Measurements from ENCODE around the gene TRABD2B. TPM values are rescaled to one million over a fixed set of nuclear protein-coding genes. Genes with fewer than 3 reads are reported as not detected.

Gene TRABD2B
- polyA plus RNA-seq, 1 of the 3 experiments (the other 2 are of a cell fraction) = 0.03 TPM

- TF ChIP-seq JUND (IDR thresholded peaks at IDR 0.05) (no peak), YY1 (IDR thresholded peaks at IDR 0.05; ENCODE audit: low read depth) (no peak), TEAD4 (IDR thresholded peaks at IDR 0.05; ENCODE audit: borderline replicate concordance, insufficient read depth) (no peak), NFIC (IDR thresholded peaks at IDR 0.05; ENCODE audit: borderline replicate concordance) (no peak)
Observed at GRCh38 chr1:47913225-47913823, 83.9 kb downstream of the TRABD2B start (continued).

- POLR2A ChIA-PET = no interaction called here
- TF ChIP-seq ZBTB33 (IDR thresholded peaks at IDR 0.05; ENCODE audit: borderline replicate concordance, low read depth) (no peak), MXI1 (IDR thresholded peaks at IDR 0.05; ENCODE audit: low read depth, low read length) (no peak), FOSL2 (IDR thresholded peaks at IDR 0.05; ENCODE audit: borderline replicate concordance, low read depth) (no peak), USF1 (IDR thresholded peaks at IDR 0.05; ENCODE audit: borderline replicate concordance, low read depth) (no peak), NRF1 (IDR thresholded peaks at IDR 0.05; ENCODE audit: low read depth, low read length) (no peak), IRF3 (IDR thresholded peaks at IDR 0.05; ENCODE audit: low read depth, low read length) (no peak), RFX5 (IDR thresholded peaks at IDR 0.05; ENCODE audit: low read length) (no peak), TCF12 (IDR thresholded peaks at IDR 0.05) (no peak), RXRA (IDR thresholded peaks at IDR 0.05; ENCODE audit: borderline replicate concordance, low read depth) (no peak), MAX (IDR thresholded peaks at IDR 0.05; ENCODE audit: low read depth) (no peak), EP300 (IDR thresholded peaks at IDR 0.05; ENCODE audit: borderline replicate concordance in 1 of 2, low read depth in 1 of 2, low read length in 1 of 2) (no peak), USF2 (IDR thresholded peaks at IDR 0.05; ENCODE audit: borderline replicate concordance, low read depth, low read length) (no peak), CTCF (IDR thresholded peaks at IDR 0.05) (no peak), MEF2A (IDR thresholded peaks at IDR 0.05; ENCODE audit: borderline replicate concordance, low read depth) (no peak), FOXM1 (IDR thresholded peaks at IDR 0.05; ENCODE audit: low read depth) (no peak), SIN3A (IDR thresholded peaks at IDR 0.05; ENCODE audit: borderline replicate concordance, low read depth, low read length) (no peak), SMC3 (IDR thresholded peaks at IDR 0.05; ENCODE audit: low read depth, low read length) (no peak)
- Histone ChIP-seq H4K20me1 (ENCODE audit: insufficient read depth) (no peaks in the 10 kb centered on the region), H3K4me2 (no peak overlapping the region), H3K9me2 (no peaks in the 10 kb centered on the region), H3K27ac (ENCODE audit: low read depth in 2 of 2, low read length in 1 of 2) (no peak overlapping the region), H3K9me3 (no peaks in the 10 kb centered on the region), H3K79me2 (ENCODE audit: insufficient read depth) (no peaks in the 10 kb centered on the region), H3K4me1 (ENCODE audit: control insufficient read depth in 1 of 2, insufficient read depth in 2 of 2, low read depth in 1 of 2, low read length in 1 of 2) (peaks cover 0 to 31% of the 10 kb centered on the region in 2 experiments; a peak in 2 of 4 replicates), H3K9ac (no peak overlapping the region), H3K36me3 (replicated peaks in 1 of 2; ENCODE audit: control insufficient read depth in 1 of 2, insufficient read depth in 2 of 2, low read length in 1 of 2) (no peaks in the 10 kb centered on the region), H3K27me3 (ENCODE audit: insufficient read depth) (no peaks in the 10 kb centered on the region; the same call in 1 of the 2 replicates), H3F3A (replicated peaks; ENCODE audit: insufficient read depth) (no peaks in the 10 kb centered on the region), H2AFZ (ENCODE audit: low read depth) (no peak overlapping the region), H3K4me3 (ENCODE audit: low read depth in 2 of 2, low read length in 1 of 2) (no peak overlapping the region)
- WGBS (ENCODE audit: low lambda C conversion rate) = 0% methylated on average over 1 of the region's 4 CpGs
- DNase-seq = no peak
- CTCF ChIA-PET = interaction anchor here (1.2 to 1.8 kb wide), 2 partner anchors 61 to 86 kb away, joined by 3 to 4 read pairs; no protein-coding TSS in a partner anchor
Observed at GRCh38 chr1:47912756-47913155, 84.4 kb downstream of the TRABD2B start.

All from SK-N-SH (cell line).